Measurements from ENCODE around the gene IFITM5. TPM values are rescaled to one million over a fixed set of nuclear protein-coding genes. Genes with fewer than 3 reads are reported as not detected.

The IFITM5 gene
- total and polyA plus RNA-seq, 9 of the 15 experiments (the other 6 are each of a cell fraction or from before 2014, with no cell fraction given) = 0.19 TPM; not detected in 8

DNA sequence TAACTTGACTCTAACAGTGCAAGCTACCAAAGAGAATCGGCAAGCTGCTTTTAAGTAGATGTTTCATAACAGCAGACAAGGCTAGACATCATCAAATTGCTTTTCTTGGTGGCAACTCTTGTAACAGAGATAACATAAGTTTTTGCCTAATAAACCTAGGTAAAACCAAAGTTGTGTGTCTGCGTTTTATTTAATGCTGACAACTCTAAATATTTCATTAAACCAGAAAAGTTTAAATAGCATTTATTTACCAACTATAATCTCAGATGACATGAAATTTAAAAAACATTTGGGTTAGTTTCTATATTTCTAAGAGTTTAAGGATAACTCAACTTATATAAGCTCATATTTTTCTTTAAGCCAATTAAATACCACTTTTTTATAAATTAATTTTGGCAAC, 40.6 kb upstream of the IFITM5 start:
- no peaks in the 10 kb centered on the region for H3K27me3 ChIP-seq (ENCODE audit: control insufficient read depth in 2 of 2, insufficient read depth in 2 of 2, low read length in 2 of 2)
- no peaks in the 10 kb centered on the region for H4K20me1 ChIP-seq (replicated peaks; ENCODE audit: control insufficient read depth, insufficient read depth, low read length)
- no peak overlapping the region for H3K9ac ChIP-seq (ENCODE audit: insufficient read depth in 1 of 2, low read depth in 2 of 2, low read length in 2 of 2)
- BruUV-seq (replicated peaks) = no TSS peak
- no peaks in the 10 kb centered on the region for H3K79me2 ChIP-seq (ENCODE audit: control insufficient read depth, insufficient read depth, low read length)
- intact Hi-C loops (cut with micrococcal nuclease) = no loop called here
- ChIA-PET POLR2A (interaction anchor here (0.6 to 3.3 kb wide), 4 partner anchors 11 to 16 kb away, joined by 3 to 21 read pairs (median 6); no protein-coding TSS in a partner anchor), CTCF (ENCODE audit: low intra/inter-chr PET ratio) (no interaction called here)
- 80% methylated on average over 2 of the region's 2 CpGs for WGBS (ENCODE audit: insufficient coverage, low coverage, missing lambda C conversion rate)
- no peaks in the 10 kb centered on the region for H3K36me3 ChIP-seq (ENCODE audit: control insufficient read depth, insufficient read depth, low read length)
- no peak for FAIRE-seq
- no peak overlapping the region for H3K4me2 ChIP-seq (ENCODE audit: insufficient read depth, low read length)
- H3K4me3 ChIP-seq = no peak overlapping the region
- ATAC-seq = no peak
- no peak for DNase-seq (ENCODE audit: extremely low read depth in 1 of 4, low spot score in 3 of 4)
- H3K4me1 ChIP-seq (replicated peaks in 1 of 2; ENCODE audit: control insufficient read depth in 2 of 2, insufficient read depth in 2 of 2, low read length in 2 of 2) = peaks cover 21 to 34% of the 10 kb centered on the region in 2 experiments
- H3K9me3 ChIP-seq (replicated peaks; ENCODE audit: control insufficient read depth, insufficient read depth, low read depth, low read length) = no peaks in the 10 kb centered on the region
- in situ Hi-C loops (cut with MboI) = no loop called here
- H2AFZ ChIP-seq (ENCODE audit: low read depth, low read length) = peak overlapping the region; percentile 16; the same call in 1 of the 2 replicates
- peak; percentile 16; the same call in 1 of the 2 replicates for TF ChIP-seq MAFK (IDR thresholded peaks at IDR 0.05; ENCODE audit: low read length)
- TF ChIP-seq FOSL1 (tag; conservative IDR thresholded peaks at IDR 0.05) = no peak
- peak; percentile 69; the same call in 1 of the 2 replicates for TF ChIP-seq C11orf30 (IDR thresholded peaks at IDR 0.05; ENCODE audit: low read depth)
- no peak for TF ChIP-seq ZNF778 (CRISPR knock-in tag; IDR thresholded peaks at IDR 0.05)
- TF ChIP-seq ASH1L (IDR thresholded peaks at IDR 0.05; ENCODE audit: borderline replicate concordance, low read depth, partially characterized antibody) = no peak
- peak; percentile 50; the same call in 1 of the 2 replicates for TF ChIP-seq MAFF (IDR thresholded peaks at IDR 0.05; ENCODE audit: low read length)
- peak; percentile 92 for TF ChIP-seq ZNF316 (IDR thresholded peaks at IDR 0.05)
- 0 out of 2 replicates have a peak, but pooled peaks have one; percentile 18 for TF ChIP-seq MAFG (tag; conservative IDR thresholded peaks at IDR 0.05)
- no peak for TF ChIP-seq CBX8 (IDR thresholded peaks at IDR 0.05; ENCODE audit: borderline replicate concordance, extremely low read depth, low read depth, low read length, poor library complexity, severe bottlenecking)
- no peak for TF ChIP-seq RBM22 (IDR thresholded peaks at IDR 0.05; ENCODE audit: low read depth, low read length, poor library complexity, severe bottlenecking)
- TF ChIP-seq HDAC6 (IDR thresholded peaks at IDR 0.05; ENCODE audit: low read depth, low read length) = no peak
- TF ChIP-seq, protein P1, sequence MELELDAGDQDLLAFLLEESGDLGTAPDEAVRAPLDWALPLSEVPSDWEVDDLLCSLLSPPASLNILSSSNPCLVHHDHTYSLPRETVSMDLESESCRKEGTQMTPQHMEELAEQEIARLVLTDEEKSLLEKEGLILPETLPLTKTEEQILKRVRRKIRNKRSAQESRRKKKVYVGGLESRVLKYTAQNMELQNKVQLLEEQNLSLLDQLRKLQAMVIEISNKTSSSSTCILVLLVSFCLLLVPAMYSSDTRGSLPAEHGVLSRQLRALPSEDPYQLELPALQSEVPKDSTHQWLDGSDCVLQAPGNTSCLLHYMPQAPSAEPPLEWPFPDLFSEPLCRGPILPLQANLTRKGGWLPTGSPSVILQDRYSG (tag; conservative IDR thresholded peaks at IDR 0.05; ENCODE audit: low read depth) = no peak
- TF ChIP-seq ZNF143 (CRISPR knock-in tag; IDR thresholded peaks at IDR 0.05) = no peak
- TF ChIP-seq MYNN (IDR thresholded peaks at IDR 0.05) = no peak
- no peak for TF ChIP-seq MYNN (CRISPR knock-in tag; IDR thresholded peaks at IDR 0.05)
- H3K27ac ChIP-seq (ENCODE audit: extremely low read depth, low read depth, low read length) = no peak overlapping the region
- no peaks in the 10 kb centered on the region for H3K9me1 ChIP-seq (ENCODE audit: control insufficient read depth, insufficient read depth, low read length)

Data from K562 (cell line).